Measurements from ENCODE around the gene DNAJC27. TPM values are rescaled to one million over a fixed set of nuclear protein-coding genes. Genes with fewer than 3 reads are reported as not detected.

DNAJC27 gene
- total RNA-seq, 4 donors from 2014 or later, result 7.7 to 16.1 (median 15.7) TPM

DNA sequence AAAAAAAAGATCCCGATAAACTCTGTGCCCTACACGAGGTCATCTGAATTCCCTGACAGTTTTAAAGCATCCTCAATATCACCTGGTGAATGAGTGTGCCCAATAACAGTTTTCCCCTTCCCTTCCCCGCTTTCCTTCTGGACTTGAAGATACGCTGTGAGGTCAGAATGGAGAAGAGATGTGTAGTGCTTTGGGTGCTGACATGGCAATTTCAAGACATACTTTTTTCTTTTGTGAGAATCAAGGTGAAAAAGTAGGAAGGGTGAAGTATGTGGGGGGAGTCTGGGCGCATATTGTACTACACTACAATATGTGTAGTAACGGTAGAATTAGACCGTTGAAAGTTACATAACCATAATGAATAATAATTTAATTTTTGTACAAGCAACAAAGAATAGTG is 21.7 kb downstream of the DNAJC27 start:
- H3K9me3 ChIP-seq, result no peaks in the 10 kb centered on the region
- peaks cover 21 to 29% of the 10 kb centered on the region in 2 donors for H3K36me3 ChIP-seq
- DNase-seq, result no peak
- no peak overlapping the region for H3K27ac ChIP-seq
- WGBS, 2 donors, result 95% methylated on average over 7 of the region's 7 CpGs
- intact Hi-C loops (cut with DNase I), result no loop called here
- H3K27me3 ChIP-seq, result no peaks in the 10 kb centered on the region
- TF ChIP-seq POLR2A (IDR thresholded peaks at IDR 0.05), result no peak
- TF ChIP-seq, protein P1, sequence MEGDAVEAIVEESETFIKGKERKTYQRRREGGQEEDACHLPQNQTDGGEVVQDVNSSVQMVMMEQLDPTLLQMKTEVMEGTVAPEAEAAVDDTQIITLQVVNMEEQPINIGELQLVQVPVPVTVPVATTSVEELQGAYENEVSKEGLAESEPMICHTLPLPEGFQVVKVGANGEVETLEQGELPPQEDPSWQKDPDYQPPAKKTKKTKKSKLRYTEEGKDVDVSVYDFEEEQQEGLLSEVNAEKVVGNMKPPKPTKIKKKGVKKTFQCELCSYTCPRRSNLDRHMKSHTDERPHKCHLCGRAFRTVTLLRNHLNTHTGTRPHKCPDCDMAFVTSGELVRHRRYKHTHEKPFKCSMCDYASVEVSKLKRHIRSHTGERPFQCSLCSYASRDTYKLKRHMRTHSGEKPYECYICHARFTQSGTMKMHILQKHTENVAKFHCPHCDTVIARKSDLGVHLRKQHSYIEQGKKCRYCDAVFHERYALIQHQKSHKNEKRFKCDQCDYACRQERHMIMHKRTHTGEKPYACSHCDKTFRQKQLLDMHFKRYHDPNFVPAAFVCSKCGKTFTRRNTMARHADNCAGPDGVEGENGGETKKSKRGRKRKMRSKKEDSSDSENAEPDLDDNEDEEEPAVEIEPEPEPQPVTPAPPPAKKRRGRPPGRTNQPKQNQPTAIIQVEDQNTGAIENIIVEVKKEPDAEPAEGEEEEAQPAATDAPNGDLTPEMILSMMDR (IDR thresholded peaks at IDR 0.05), result no peak
- peaks cover 7 to 10% of the 10 kb centered on the region in 2 donors for H3K4me1 ChIP-seq
- no peak overlapping the region for H3K4me3 ChIP-seq (replicated peaks in 1 of 3)

DNA sequence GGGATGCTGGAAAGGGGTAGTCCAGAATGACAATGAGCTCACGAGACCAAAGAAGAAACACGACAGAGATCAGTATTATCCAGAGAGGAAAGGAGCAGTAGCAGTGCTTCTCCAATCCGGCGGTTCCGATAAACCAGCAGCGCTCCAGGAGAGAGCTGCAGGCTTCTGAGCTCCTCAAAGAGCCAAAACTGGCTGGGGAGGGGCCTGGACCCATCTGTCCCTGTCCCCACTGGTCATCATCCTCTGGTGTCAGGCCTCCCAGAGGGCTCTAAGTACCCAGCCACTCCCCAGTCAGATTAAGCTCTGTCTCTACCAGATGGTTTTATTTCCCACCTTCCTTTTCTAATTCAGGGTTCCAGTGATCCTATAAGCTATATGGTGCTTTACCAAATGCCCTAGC is 23.2 kb downstream of the DNAJC27 start:
- DNase-seq, result no peak
- Histone ChIP-seq H3K36me3 (peaks cover 19 to 26% of the 10 kb centered on the region in 2 donors), H3K27me3 (no peaks in the 10 kb centered on the region), H3K4me3 (replicated peaks in 1 of 3) (no peak overlapping the region), H3K9me3 (no peaks in the 10 kb centered on the region), H3K4me1 (peaks cover 7 to 10% of the 10 kb centered on the region in 2 donors), H3K27ac (peak overlapping the region in 1 of 3 donors; percentile 48)
- intact Hi-C loops (cut with DNase I), result no loop called here
- 92 to 93% methylated on average over 6 of the region's 6 CpGs for WGBS, 2 donors
- no peak for TF ChIP-seq POLR2A (IDR thresholded peaks at IDR 0.05)
- TF ChIP-seq, protein P1 (IDR thresholded peaks at IDR 0.05), result no peak

DNA sequence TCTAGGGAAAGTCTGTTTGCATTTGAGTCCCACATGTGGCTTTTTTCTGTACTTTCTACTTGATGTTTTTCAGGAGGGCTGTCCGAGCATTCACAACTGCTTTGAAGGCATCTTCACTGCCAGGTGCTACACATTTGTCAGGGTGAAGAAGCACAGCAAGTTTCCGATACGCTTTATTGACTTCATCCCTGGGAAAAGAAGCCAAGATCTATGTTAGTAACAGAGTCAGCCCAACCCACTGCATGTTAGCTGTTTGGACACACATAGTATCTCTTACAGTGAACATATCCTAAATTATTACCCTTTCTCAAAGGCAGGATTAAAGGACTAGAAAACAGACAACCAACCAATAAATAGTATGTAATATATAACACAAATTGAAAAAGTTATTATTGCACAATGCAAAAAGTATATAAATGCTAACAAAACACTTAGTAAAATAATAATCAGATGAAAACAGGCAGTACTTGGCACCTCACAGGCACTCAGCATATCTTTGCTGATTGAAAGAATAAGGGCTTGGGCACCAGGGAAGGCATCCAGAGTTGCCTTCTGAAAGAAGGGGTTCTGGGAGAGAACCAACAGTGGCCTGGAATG is 24.1 kb downstream of the DNAJC27 start:
- no peaks in the 10 kb centered on the region for H3K27me3 ChIP-seq
- TF ChIP-seq POLR2A (IDR thresholded peaks at IDR 0.05), result no peak
- TF ChIP-seq, protein P1 (IDR thresholded peaks at IDR 0.05), result no peak
- DNase-seq, result peak in 1 of 2 donors; percentile 7
- WGBS, 2 donors, result 50 to 71% methylated on average over 3 of the region's 3 CpGs
- H3K9me3 ChIP-seq, result no peaks in the 10 kb centered on the region
- peaks cover 19 to 26% of the 10 kb centered on the region in 2 donors for H3K36me3 ChIP-seq
- peaks cover 7 to 10% of the 10 kb centered on the region in 2 donors for H3K4me1 ChIP-seq
- no peak overlapping the region for H3K4me3 ChIP-seq (replicated peaks in 1 of 3)
- intact Hi-C loops (cut with DNase I), result no loop called here
- peak overlapping the region in 1 of 3 donors; percentile 48 for H3K27ac ChIP-seq

DNA sequence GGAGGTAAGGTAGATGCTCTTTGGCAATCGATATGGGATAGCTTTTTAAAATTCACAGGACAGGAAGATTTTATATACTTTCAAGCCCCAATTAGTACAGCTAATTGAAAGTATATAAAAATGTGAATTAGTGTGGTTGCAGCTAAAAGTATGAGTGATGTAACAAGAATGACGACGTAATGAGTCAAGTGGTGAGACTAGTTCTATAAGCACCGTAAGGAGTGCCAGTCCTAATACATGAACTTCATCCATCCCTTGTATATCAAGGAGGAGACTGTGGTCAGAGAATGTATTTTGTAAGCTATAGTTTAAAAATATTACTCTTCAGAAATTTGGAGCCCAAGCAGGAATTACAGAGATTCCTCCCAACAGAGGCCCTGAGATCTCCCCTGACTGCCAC is 25.8 kb downstream of the DNAJC27 start:
- DNase-seq, result no peak
- H3K4me1 ChIP-seq, result peaks cover 7 to 10% of the 10 kb centered on the region in 2 donors
- no peak overlapping the region for H3K27ac ChIP-seq
- H3K4me3 ChIP-seq (replicated peaks in 1 of 3), result no peak overlapping the region
- H3K27me3 ChIP-seq, result no peaks in the 10 kb centered on the region
- peaks cover 10 to 17% of the 10 kb centered on the region in 2 donors for H3K36me3 ChIP-seq
- intact Hi-C loops (cut with DNase I), result no loop called here
- no peaks in the 10 kb centered on the region for H3K9me3 ChIP-seq
- 97 to 99% methylated on average over 4 of the region's 4 CpGs for WGBS, 2 donors
- TF ChIP-seq POLR2A (IDR thresholded peaks at IDR 0.05), result no peak
- TF ChIP-seq, protein P1 (IDR thresholded peaks at IDR 0.05), result no peak

DNA sequence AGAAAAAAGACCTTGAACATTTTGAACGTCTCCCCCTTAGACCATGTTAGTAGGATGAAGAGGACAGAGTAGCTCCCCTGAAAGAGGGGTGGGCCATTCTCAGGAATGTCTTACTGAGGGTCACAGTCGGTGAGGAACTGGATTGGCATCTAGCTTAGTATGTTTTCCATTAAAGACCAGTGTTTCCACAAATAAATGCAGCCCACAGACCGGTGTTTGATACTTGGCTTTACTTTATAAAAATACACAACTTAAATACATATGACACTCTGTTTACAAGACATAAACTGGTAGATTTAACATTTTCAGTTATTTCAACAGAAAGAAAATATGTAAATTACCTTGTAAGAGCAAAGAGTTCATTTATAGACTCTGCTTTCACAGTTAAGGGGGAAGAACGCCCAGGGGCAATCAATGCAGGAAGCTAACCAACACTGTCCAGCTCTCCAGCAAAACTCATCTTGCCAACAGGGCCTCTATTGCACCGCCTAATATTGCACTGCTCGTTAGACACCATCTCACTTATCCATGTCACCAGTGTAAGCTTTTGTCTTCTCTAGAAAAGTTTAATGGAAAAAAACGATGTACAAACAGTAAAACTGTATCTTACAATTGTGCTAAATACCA is 28.2 kb downstream of the DNAJC27 start:
- no peak for TF ChIP-seq POLR2A (IDR thresholded peaks at IDR 0.05)
- TF ChIP-seq, protein P1 (IDR thresholded peaks at IDR 0.05), result no peak
- intact Hi-C loops (cut with DNase I), result no loop called here
- Histone ChIP-seq H3K4me3 (replicated peaks in 1 of 3) (no peak overlapping the region), H3K36me3 (peaks cover 10 to 12% of the 10 kb centered on the region in 2 donors), H3K27ac (no peak overlapping the region), H3K4me1 (peaks cover 7 to 9% of the 10 kb centered on the region in 2 donors), H3K27me3 (no peaks in the 10 kb centered on the region), H3K9me3 (no peaks in the 10 kb centered on the region)
- 88 to 91% methylated on average over 7 of the region's 7 CpGs for WGBS, 2 donors
- no peak for DNase-seq

Data from thyroid gland (tissue), 4 donors.